Bronchial smooth muscle cell (primary cell): ENCODE measurements around the gene KATNAL1. TPM values are rescaled to one million over a fixed set of nuclear protein-coding genes. Genes with fewer than 3 reads are reported as not detected.

Experiments used
- total RNA-seq: library from RNA; depleted of rRNA; stranded (reverse); fragments of >200 nt; gene quantifications from 2 replicates; pipeline ENCODE4 v1.2.1, GENCODE V29; 2014

Gene KATNAL1
- 19.1 and 28.6 TPM in 2 replicates for total RNA-seq

DNA sequence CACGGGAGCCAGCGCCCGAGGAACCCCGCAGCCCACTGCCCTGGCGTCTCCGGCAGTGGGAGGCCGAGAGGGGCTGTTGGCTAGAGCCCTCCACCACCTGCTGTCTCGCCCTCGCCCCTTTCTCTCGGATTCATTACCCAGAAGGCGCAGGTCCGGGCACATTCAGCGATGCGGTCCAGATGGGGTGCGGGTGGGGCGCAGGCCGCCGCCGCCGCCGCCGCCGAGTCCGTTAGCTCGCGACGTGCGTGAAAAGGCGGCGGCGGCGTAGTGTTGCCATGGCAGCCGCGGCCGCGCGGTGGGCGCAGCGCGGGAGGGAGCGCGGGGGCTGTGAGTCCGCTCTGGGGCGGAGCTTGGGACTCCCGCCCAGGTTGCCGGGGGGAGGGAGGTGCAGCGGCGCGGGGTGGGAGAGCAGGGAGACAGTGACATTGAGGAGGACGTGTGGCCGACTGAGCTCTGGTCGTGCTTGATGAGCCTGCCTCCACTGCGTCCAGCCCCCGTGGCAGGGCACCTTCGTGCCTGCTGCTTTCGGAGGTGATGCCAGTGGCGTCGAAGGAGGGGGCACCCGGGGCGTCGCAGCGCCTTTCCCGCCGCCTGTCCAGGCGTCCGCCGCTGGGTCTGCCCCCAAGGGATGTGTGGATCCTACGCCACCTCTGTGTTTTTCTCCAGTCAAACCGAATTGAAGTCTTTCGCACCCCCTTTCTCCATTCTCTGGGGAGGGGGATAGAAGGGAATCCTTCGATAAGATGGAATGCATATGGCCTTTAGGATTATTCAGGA, at the start of gene KATNAL1:
Gene KATNAL1, minus strand, starts transcription at position 358 of the 777 bp plus-strand sequence. CDS start 23,774 bp downstream, outside the sequence.

Other genes with a start within 250 kb of the KATNAL1 start
- gene UBE2L5, start 114.9 kb upstream of the KATNAL1 start, total RNA-seq = not detected in 2 replicates
- 124 and 144 TPM in 2 replicates for gene HMGB1, start 158.4 kb upstream of the KATNAL1 start, total RNA-seq